ENCODE results near the gene CASTOR1.

- TF ChIP-seq POLR2A (IDR thresholded peaks at IDR 0.05) = no peak
- TF ChIP-seq POLR2AphosphoS5 (IDR thresholded peaks at IDR 0.05) = no peak
- TF ChIP-seq CTCF (IDR thresholded peaks at IDR 0.05) = no peak
Observed at GRCh38 chr22:30308093-30308492, 18.8 kb upstream of the CASTOR1 start.

All from upper lobe of left lung (tissue), 4 donors.